Bone marrow (tissue), 2 donors: ENCODE data around the gene TNNT3.

Source experiments
- DNase-seq, 2 donors: peaks; one replicate each; lab custom pipeline; 2025; lab: John Stamatoyannopoulos, UW

The TNNT3 gene

DNA sequence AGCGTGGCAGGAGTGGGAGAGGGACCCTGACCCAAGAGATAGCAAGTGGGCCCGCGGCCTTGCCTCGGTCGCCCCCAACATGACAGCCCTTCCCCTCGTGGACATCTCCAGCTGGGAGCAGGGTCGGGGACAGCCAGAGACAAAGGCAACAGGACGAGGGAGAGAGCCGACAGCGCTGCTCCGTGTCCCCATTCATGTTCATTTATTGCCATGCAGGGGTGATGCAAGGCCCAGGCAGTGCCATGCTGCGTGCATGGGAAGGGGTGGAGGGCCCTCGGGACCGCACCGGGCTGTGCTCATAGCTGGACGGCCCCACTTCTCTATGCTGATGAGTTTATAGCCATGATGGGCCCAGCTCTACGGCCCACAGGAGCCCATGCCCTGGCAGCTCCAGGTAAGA, 40.3 kb downstream of the TNNT3 start:
- DNase-seq, result no peak

DNA sequence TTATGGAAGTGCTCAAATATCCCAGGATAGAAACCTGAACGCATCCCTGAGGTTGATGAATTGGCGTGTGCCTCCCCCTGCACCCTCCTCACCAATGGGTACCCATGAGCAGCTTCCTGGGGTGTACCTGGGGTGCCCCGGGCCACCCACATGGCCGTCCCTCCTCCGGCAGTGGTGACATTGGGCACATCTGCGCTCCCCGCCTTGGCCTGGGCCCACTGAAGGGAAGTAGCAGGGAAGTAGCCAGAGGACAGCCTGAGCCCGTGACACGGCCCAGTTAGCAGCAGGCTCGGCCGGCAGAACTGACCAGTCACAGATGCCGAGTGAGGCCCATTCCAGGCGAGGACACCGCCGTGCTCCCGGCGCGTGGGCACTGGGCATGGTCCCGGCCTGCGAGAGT, 44.4 kb downstream of the TNNT3 start:
- no peak for DNase-seq

DNA sequence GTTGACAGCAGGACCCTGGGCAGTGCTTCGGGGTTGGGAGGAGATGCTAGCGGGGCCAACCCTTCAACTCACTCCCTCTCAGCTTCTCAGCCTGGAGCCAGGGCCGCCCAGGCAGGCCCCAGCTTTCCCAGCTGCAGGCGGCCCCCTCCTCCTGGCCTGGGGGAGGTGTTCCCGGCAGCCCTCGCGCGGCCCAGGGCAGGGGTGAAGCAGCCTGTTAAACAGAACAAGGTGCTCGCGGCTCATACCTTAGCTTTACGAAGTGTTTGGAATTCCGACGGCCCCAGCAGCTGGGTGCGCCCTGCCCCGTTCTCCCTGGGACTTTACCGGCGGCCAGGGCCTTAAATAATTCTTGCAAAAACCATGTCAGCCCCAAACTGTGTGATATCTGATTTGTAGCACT, 44.8 kb downstream of the TNNT3 start:
- DNase-seq, result no peak

DNA sequence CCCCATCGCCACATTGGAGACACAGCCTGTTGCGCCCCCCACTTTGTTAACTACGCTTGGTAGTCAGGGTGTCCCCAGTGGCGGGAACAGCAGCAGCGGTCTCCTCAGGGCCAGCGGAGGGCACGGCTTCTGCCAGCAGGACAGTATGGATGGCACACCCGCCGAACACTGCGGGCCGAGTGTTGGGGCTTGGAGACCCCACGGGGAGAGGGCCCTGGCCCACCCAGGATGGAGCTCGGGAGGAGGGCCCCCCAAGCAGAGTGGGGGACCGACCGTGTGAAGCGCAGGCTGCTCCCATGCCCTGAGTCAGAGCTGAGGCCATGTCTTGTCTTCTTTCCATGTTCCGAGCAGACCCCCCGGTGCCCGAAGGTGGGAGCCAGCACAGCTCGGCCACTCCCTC, 45.5 kb downstream of the TNNT3 start:
- no peak for DNase-seq

GRCh38 chr11:1966531-1966930, 47.0 kb downstream of the TNNT3 start:
- DNase-seq, result no peak

DNA sequence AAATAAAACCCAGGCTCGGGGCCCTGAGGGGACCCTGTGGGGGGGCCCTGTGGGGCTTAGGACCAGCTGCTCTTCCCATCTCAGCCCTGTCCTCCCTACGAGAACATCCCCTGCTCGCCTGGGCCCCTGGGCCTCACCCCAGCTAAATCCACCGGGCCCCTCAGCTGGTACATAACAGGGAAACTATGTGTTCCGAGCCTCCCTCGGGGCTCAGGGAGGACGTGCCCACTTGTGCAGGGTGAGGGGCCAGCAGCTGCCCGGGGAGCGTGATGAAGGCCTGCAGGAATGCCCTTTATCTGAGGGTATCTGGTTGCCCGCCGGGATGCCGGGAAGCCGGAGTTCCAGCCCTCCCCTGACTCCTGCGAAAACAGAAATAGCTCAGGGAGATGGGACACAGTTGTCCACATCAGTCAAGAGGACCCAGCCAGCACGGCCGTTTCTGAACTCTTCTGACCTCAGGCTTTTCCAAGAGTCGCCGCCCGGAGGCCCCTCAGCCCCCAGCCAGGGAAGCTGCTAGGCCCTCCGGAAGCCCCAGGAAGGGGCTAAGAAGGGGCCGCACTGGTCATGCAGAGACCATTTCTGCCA, 48.2 kb downstream of the TNNT3 start:
- DNase-seq, result no peak

GRCh38 chr11:1968454-1969002, 49.0 kb downstream of the TNNT3 start:
- no peak for DNase-seq

GRCh38 chr11:1969035-1969434, 49.5 kb downstream of the TNNT3 start:
- no peak for DNase-seq

DNA sequence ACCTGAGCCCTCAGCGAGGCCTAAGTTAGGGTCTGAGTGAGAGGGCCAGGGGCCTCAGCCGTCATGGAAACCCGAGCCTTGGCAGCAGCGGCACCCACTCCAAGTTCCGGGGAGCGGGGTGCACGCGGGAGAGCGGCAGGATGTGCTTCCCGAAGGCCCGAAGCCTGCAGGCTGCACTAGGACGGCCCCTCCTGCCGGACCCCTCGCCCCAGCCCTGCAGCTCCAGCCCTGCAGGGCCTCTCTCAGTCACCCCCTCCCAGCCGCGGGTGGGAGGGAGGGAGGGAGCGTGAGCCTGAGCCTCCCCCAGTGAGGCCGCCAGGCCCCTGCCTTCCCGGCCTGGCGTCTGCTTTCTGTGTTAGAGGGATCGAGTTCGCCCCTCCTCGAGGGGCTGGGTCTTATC, 50.3 kb downstream of the TNNT3 start:
- no peak for DNase-seq

DNA sequence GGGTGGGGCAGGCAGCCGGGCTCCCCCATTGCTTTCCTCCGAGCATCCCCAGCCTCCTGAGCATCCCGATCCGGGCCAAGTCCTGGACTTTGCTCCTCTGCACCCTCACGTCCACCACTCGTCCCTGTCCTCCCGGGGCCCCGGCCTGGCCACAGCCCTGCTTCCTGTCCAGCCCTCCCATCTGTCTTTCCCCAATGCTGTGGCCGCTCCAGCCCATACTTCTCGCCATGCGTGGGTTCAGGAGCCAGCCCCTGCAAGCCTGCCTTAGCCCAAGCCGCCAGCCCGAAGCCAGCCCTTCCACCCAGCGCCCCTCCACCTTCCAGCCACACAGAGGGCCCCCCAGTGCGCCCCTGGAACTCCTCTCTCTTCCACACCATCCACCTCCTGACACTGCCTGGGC, 51.5 kb downstream of the TNNT3 start:
- DNase-seq, result no peak

- DNase-seq, result no peak
Observed at GRCh38 chr11:1975185-1975584, 55.7 kb downstream of the TNNT3 start.

DNA sequence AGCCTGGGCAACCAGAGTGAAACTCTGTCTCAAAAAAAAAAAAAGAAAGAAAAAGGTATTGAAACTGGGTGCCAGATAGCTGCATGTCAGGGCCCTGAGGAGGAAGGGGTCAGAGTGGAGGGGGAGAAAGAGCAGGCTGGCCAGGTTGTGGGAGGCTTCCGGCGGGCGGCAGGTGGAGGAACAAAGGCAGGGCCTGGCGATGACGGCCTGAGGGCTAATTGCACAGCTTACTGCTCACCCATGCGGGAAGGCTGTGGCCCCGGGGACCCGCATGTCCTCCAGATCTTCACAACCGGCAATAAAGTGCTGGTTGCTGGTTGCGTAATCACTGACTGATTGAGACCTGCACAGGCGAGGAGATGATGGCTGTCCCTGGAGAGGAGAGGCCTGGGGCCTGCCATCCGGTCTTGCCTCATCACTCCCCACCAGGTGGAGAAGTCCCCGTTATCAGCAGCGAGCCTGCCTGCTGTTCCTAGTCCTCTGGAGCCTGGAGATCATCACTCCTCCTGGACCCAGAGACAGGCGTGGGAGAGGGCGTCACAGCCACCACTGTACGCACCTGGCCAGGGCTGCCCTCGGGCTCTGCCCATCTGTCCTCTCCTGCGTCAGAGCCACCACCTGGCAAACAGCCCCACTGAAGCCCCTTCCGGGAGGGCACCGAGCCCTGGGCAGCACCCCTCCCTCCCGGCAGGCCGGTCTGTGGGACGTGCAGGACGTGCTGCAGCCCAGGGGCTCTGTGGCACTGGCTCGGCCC, 59.4 kb downstream of the TNNT3 start:
- no peak for DNase-seq

- DNase-seq, result no peak
Observed at GRCh38 chr11:1979607-1980006, 60.1 kb downstream of the TNNT3 start.

- DNase-seq, result no peak
Observed at GRCh38 chr11:1982873-1983600, 63.5 kb downstream of the TNNT3 start.

- no peak for DNase-seq
Observed at GRCh38 chr11:1983601-1983961, 64.1 kb downstream of the TNNT3 start.

- DNase-seq, result no peak
Observed at GRCh38 chr11:1987024-1987423, 67.5 kb downstream of the TNNT3 start.

GRCh38 chr11:1988174-1988573, 68.7 kb downstream of the TNNT3 start:
- DNase-seq, result no peak
